IMR-90 (cell line): ENCODE measurements around the gene CKAP4. TPM values are rescaled to one million over a fixed set of nuclear protein-coding genes. Genes with fewer than 3 reads are reported as not detected.

Source experiments
- ATAC-seq: fragments of 200-7000 bp; cut with Tn5 transposase; 2 replicates; pipeline ENCODE4 v1.9.1; 2020; ENCODE audit warnings: low read depth, mild to moderate bottlenecking, moderate library complexity
- BruUV-seq: library from RNA; stranded (reverse); fragments of 400-500 nt; replicated peaks from 2 replicates; lab custom pipeline; 2021; lab: Mats Ljungman, UMichigan
- CTCF ChIA-PET: fragments of 300-600 bp; formaldehyde crosslinking; extraction: SDS; loops from one replicate; lab custom pipeline; 2021; ENCODE audit warnings: antibody characterized with exemption; lab: Yijun Ruan, JAX
- POLR2A ChIA-PET: fragments of 300-600 bp; sonication (Branson Sonifier 250); formaldehyde crosslinking; loops from one replicate; lab custom pipeline; 2022; ENCODE audit warnings: antibody characterized with exemption; ENCODE audit not compliant: unreplicated experiment; lab: Charles Lee
- DNase-seq: peaks from one replicate; pipeline ENCODE4 v3.0.0; 2013
- H2AFZ ChIP-seq: replicated peaks from 2 replicates; pipeline ENCODE3; 2013; ENCODE audit warnings: low read length, mild to moderate bottlenecking; ENCODE audit not compliant: poor library complexity
- H2AK5ac ChIP-seq: 2 replicates; pipeline ENCODE4 v1.6.1; 2013; ENCODE audit warnings: low read depth, low read length, inconsistent platforms
- H2AK9ac ChIP-seq: replicated peaks from 2 replicates; pipeline ENCODE3; 2013; ENCODE audit warnings: mild to moderate bottlenecking, low read depth, low read length, moderate library complexity; ENCODE audit not compliant: poor library complexity
- H2BK120ac ChIP-seq: 2 replicates; pipeline ENCODE4 v1.6.1; 2013; ENCODE audit warnings: low read depth, low read length, inconsistent platforms
- H2BK15ac ChIP-seq: 3 replicates; pipeline ENCODE4 v1.6.1; 2013; ENCODE audit warnings: low read depth, low read length, inconsistent platforms
- H2BK20ac ChIP-seq: 2 replicates; pipeline ENCODE4 v1.6.1; 2013; ENCODE audit warnings: low read depth, mild to moderate bottlenecking, inconsistent platforms, low read length, moderate library complexity
- H2BK5ac ChIP-seq: 2 replicates; pipeline ENCODE4 v1.6.1; 2013; ENCODE audit warnings: mild to moderate bottlenecking, low read depth, low read length, inconsistent platforms; ENCODE audit not compliant: poor library complexity, severe bottlenecking
- H3K14ac ChIP-seq: replicated peaks from 2 replicates; pipeline ENCODE4 v1.6.1; 2013; ENCODE audit warnings: low read depth, low read length, inconsistent platforms
- H3K18ac ChIP-seq: 2 replicates; pipeline ENCODE4 v1.6.1; 2013; ENCODE audit warnings: low read depth, low read length, control low read depth
- H3K23ac ChIP-seq: 2 replicates; pipeline ENCODE4 v1.6.1; 2013; ENCODE audit warnings: low read depth, low read length, inconsistent platforms
- H3K27ac ChIP-seq: 2 replicates; pipeline ENCODE4 v1.5.1; 2013; ENCODE audit warnings: mild to moderate bottlenecking, control low read depth, low read length; ENCODE audit not compliant: insufficient read depth
- H3K27me3 ChIP-seq: 2 replicates; pipeline ENCODE4 v1.6.1; 2013; ENCODE audit warnings: low read length; ENCODE audit not compliant: control insufficient read depth, insufficient read depth
- H3K36me3 ChIP-seq: 2 replicates; pipeline ENCODE4 v1.6.1; 2013; ENCODE audit warnings: low read length, mixed read lengths; ENCODE audit not compliant: control insufficient read depth, insufficient read depth
- H3K4ac ChIP-seq: 2 replicates; pipeline ENCODE4 v1.6.1; 2013; ENCODE audit warnings: low read depth, low read length, inconsistent platforms
- H3K4me1 ChIP-seq: 2 replicates; pipeline ENCODE4 v1.6.1; 2013; ENCODE audit warnings: low read length, mixed read lengths; ENCODE audit not compliant: control insufficient read depth, insufficient read depth
- H3K4me2 ChIP-seq: 2 replicates; pipeline ENCODE4 v1.6.1; 2013; ENCODE audit warnings: low read depth, mild to moderate bottlenecking, control low read depth, low read length, moderate library complexity
- H3K4me3 ChIP-seq: 2 replicates; pipeline ENCODE4 v1.5.1; 2013; ENCODE audit warnings: low read depth, mild to moderate bottlenecking, control low read depth, low read length, moderate library complexity; ENCODE audit not compliant: insufficient read depth
- H3K56ac ChIP-seq: 2 replicates; pipeline ENCODE4 v1.6.1; 2013; ENCODE audit warnings: low read length, inconsistent platforms; ENCODE audit not compliant: insufficient read depth; ENCODE audit errors: extremely low read depth
- H3K79me1 ChIP-seq, 2 experiments: 2 replicates each; pipeline ENCODE4 v1.6.1; 2013; ENCODE audit warnings: low read length in 2 of 2, inconsistent platforms in 1 of 2, low read depth in 1 of 2
- H3K9ac ChIP-seq: 2 replicates; pipeline ENCODE4 v1.6.1; 2013; ENCODE audit warnings: low read depth, low read length, control low read depth
- H3K9me1 ChIP-seq: 2 replicates; pipeline ENCODE4 v1.6.1; 2013; ENCODE audit warnings: low read length, inconsistent platforms; ENCODE audit not compliant: insufficient read depth
- H3K9me3 ChIP-seq: 2 replicates; pipeline ENCODE4 v1.6.1; 2013; ENCODE audit warnings: low read length; ENCODE audit not compliant: control insufficient read depth, insufficient read depth
- H4K20me1 ChIP-seq: 2 replicates; pipeline ENCODE4 v1.6.1; 2013; ENCODE audit warnings: low read length, inconsistent platforms; ENCODE audit not compliant: insufficient read depth
- H4K5ac ChIP-seq: 2 replicates; pipeline ENCODE4 v1.6.1; 2013; ENCODE audit warnings: mild to moderate bottlenecking, low read depth, low read length, control low read depth
- H4K8ac ChIP-seq, 2 experiments: 2 replicates each; pipeline ENCODE4 v1.6.1; 2013; ENCODE audit warnings: low read depth in 2 of 2, low read length in 2 of 2, control low read depth in 1 of 2, inconsistent platforms in 1 of 2
- H4K91ac ChIP-seq: 2 replicates; pipeline ENCODE4 v1.6.1; 2013; ENCODE audit warnings: low read depth, low read length, inconsistent platforms; ENCODE audit not compliant: insufficient read depth
- CEBPB ChIP-seq: IDR thresholded peaks from 2 replicates; pipeline ENCODE4 v1.6.1; 2012; ENCODE audit warnings: low read depth, low read length, improper control_type of control experiment
- POLR2A ChIP-seq: IDR thresholded peaks from 2 replicates; pipeline ENCODE4 v1.6.1; 2012; ENCODE audit warnings: mild to moderate bottlenecking, low read depth, low read length
- WGBS, 2 experiments: methylation state at CpG; one replicate each; pipeline versions ENCODE4 v1.1.5 to v1.1.7; 2013; ENCODE audit warnings: missing lambda C conversion rate in 2 of 2; ENCODE audit not compliant: insufficient read length in 1 of 2; ENCODE audit errors: extremely low coverage in 2 of 2; 5-methylcytosine and 5-hydroxymethylcytosine counted together
- dilution Hi-C: fragments of 300-500 bp; cut with HindIII; formaldehyde crosslinking; loops from one replicate; pipeline ENCODE4 v1.14.3; 2018; ENCODE audit warnings: low sequenced_read_pairs; ENCODE audit not compliant: unreplicated experiment
- in situ Hi-C: fragments of 300-500 bp; cut with MboI; formaldehyde crosslinking; loops from 3 replicates; pipeline ENCODE4 v1.14.3; 2019; ENCODE audit warnings: low sequenced_read_pairs, inconsistent platforms, mixed read lengths
- intact Hi-C: fragments of 100-400 bp; cut with micrococcal nuclease; formaldehyde crosslinking; loops from 2 replicates; pipeline ENCODE4 v1.10.0; 2022
- polyA plus RNA-seq, 3 experiments: library from polyadenylated mRNA; depleted of rRNA; stranded (reverse); fragments of >200 nt; gene quantifications; 2 replicates each; pipeline ENCODE4 v1.2.3, GENCODE V29; 2012; ENCODE audit warnings: low replicate concordance in 1 of 3
- total RNA-seq: library from RNA; depleted of rRNA; stranded (reverse); fragments of >200 nt; gene quantifications from 2 replicates; pipeline ENCODE4 v1.2.3, GENCODE V29; 2012

The CKAP4 gene
- total and polyA plus RNA-seq, 2 of the 4 experiments (the other 2 are of a cell fraction): 94.5 to 297 TPM

- in situ Hi-C loops: no loop called here
- peak; percentile 10 for DNase-seq
- Histone ChIP-seq H3K27me3 (peaks cover 23% of the 10 kb centered on the region), H3K4me2 (no peak overlapping the region), H2AFZ (peak overlapping the region; percentile 17), H2AK9ac (no peak overlapping the region), H4K8ac (no peak overlapping the region), H2BK15ac (no peak overlapping the region), H3K4me3 (no peak overlapping the region), H3K9ac (no peak overlapping the region), H3K4ac (no peak overlapping the region), H3K56ac (no peak overlapping the region), H2AK5ac (no peak overlapping the region), H3K14ac (no peak overlapping the region), H4K5ac (no peak overlapping the region), H3K23ac (no peak overlapping the region), H3K36me3 (no peaks in the 10 kb centered on the region), H2BK5ac (no peak overlapping the region), H2BK20ac (no peak overlapping the region), H3K79me1 (no peaks in the 10 kb centered on the region), H4K20me1 (no peaks in the 10 kb centered on the region), H3K9me3 (no peaks in the 10 kb centered on the region), H3K9me1 (no peaks in the 10 kb centered on the region), H3K18ac (no peak overlapping the region), H4K91ac (no peak overlapping the region), H3K27ac (no peak overlapping the region), H3K4me1 (peaks cover 1% of the 10 kb centered on the region; the same call in 1 of the 2 replicates), H2BK120ac (no peak overlapping the region)
- intact Hi-C loops: no loop called here
- CTCF ChIA-PET: interaction anchor here (1.3 kb wide), 1 partner anchor 11 kb away, joined by 3 read pairs; no protein-coding TSS in a partner anchor
- dilution Hi-C loops: no loop called here
- no TSS peak for BruUV-seq
- 0 out of 2 replicates have a peak, but pooled peaks have one; percentile 11 for ATAC-seq
- POLR2A ChIA-PET: no interaction called here
- peak; percentile 63; the same call in 1 of the 2 replicates for TF ChIP-seq CEBPB
- TF ChIP-seq POLR2A: no peak
- WGBS, 2 experiments: 20% methylated on average over 1 of the region's 5 CpGs; no CpG with 5 or more reads in 1 of the 2 experiments
Measured at GRCh38 chr12:106195621-106196027, 52.2 kb downstream of the CKAP4 start.
